ENCODE results near the gene KRTAP4-12.
"Not testable (repeated sequence)": the region's sequence is repeated elsewhere in the genome, so short reads cannot be mapped to it uniquely, and the experiment has no call there.

KRTAP4-12 gene

DNA sequence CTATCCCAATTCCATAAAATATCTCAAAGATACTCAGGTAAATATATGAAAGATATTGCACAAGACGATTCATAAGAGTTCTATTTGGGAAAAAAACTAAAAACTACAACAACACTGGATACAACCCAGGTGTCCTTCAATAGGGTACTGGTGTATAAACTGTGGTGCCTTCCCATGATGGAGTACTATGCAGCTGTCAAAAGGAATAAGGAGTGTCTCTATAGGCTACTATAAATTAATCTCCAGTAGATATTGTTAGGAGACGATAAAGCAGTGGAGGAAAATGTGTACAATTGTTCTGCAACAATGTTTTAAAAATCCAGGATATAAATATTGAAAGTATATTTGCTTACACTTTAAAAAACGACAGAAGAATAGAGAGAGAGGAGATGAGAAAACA lies 2.4 kb upstream of the KRTAP4-12 start:
- DNase-seq (ENCODE audit: low read depth in 2 of 2), result no peak

DNA sequence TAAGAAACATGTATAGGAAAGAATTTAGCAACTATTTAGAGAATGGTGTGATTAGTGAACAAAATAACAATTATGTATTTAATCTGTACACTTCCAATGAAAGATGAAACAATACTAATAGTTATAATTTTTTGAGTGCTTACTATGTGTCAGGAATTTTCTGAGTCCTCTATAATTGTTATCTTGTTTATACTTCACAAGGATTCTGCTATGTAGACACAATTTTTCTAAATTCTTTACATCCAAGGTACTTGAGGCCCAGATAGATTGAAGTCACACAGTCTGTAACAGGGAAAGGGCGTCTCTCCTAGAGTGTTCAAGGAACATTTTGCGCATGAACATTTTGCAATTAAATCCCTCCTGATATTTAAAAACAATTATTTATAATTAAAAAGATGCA lies 1.1 kb upstream of the KRTAP4-12 start:
- DNase-seq (ENCODE audit: low read depth in 2 of 2), result no peak

DNA sequence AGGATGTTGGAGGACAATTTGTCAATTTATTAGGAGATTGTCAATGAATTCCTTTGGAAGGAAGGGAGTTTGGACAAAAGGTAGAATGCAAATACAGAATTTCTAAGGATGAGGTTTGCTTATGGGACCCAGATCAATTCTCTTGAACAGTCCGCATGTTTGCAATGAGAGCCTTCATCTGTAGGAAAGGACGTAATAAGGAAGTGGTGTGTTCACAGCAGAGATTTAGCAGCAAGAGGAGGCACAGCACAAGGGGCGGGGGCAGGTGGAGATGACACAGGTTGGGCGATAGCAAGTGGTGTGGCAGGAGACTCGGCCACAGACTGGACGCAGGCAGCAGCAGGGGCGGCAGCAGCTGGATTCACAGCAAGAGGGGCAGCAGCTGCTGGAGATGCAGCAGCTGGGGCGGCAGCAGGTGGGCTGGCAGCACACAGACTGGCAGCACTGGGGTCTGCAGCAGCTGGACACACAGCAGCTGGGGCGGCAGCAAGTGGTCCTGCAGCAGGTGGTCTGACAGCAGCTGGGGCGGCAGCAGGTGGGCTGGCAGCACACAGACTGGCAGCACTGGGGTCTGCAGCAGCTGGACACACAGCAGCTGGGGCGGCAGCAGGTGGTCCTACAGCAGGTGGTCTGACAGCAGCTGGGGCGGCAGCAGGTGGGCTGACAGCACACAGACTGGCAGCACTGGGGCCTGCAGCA lies 541 bp downstream of the KRTAP4-12 start:
- not testable (repeated sequence) for DNase-seq (ENCODE audit: low read depth in 2 of 2)

DNA sequence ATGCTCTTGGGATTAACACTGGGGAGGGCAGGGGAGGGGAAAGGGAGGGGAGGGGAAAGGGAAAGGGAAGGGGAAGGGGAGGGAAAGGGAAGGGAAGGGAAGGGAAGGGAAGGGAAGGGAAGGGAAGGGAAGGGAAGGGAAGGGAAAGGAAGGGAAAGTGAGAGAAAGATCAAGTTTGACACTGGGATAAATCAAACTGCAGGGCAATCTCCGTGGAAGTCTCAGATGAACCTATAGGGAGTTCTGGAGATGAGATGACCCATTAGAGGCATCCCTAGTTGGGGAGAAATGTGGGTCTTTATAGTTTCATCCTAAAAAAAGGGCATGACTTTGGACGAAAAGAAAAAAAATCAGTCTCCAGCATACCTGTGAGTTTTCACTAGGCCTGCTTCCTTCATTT lies 2.2 kb downstream of the KRTAP4-12 start:
- DNase-seq (ENCODE audit: low read depth in 2 of 2), result no peak

DNA sequence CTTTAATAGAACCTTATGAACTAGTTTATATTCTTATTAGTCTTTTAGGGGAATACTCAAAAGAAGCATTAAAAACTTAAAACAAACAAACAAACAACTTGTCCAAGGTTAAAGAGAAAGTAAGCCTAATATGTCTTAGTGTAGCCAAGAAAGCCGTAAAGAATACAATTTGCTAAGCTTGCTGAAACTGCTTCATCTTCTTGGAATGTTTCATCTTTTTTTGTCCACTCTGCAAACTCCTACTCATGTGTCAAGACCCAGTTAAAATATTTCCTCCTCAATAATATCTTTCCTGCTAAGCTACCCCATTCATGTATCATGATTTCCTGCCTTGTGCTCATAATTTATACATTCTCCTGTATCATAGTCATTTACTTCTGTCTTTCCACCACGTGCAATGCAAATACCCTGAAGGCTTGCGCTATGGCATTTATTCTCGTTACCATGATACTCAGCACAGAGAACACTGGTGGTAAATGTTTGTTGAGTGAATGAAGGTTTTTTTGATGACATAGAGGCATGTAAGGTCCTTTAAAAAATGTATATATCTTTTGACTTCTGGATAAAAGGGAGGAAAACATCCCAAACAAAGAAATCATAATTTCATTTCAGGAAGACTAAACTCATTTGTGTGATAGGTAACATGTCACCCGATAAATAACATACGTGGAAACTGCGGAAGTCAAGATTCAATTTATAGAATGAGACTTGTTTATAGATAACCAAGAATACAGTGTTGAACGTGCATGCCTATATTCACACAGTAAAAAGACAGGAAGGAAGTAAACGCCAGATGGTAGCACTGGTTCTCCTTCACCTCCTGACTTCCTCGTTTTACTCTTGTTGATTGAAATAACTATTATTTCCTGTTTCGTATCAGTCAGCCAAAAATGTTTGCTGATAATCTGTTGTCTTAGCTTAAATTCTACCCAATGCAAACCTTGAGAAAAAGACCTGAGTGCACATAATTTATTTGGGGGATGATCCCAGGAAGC lies 4.0 kb downstream of the KRTAP4-12 start:
- DNase-seq (ENCODE audit: low read depth in 2 of 2), result not testable (repeated sequence)

- no peak for DNase-seq (ENCODE audit: low read depth in 2 of 2)
These were observed 5.3 kb downstream of the KRTAP4-12 start for GRCh38 chr17:41118721-41119120.

DNA sequence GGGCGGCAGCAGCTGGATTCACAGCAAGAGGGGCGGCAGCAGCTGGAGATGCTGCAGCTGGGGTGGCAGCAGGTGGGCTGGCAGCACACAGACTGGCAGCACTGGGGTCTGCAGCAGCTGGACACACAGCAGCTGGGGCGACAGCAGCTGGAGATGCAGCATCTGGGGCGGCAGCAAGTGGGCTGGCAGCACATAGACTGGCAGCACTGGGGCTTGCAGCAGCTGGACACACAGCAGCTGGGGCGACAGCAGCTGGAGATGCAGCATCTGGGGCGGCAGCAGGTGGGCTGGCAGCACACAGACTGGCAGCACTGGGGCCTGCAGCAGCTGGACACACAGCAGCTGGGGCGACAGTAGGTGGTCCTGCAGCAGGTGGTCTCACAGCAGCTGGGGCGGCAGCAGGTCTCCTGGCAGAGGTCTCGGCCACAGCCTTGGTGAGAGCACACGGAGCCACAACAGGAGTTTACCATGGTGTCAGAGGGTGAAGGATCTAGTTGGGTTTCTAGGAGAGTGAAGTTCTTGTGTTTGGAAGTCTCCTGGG lies 6.1 kb downstream of the KRTAP4-12 start, which contains the start of gene KRTAP4-11:
Gene KRTAP4-11, minus strand, starts transcription at position 528 of the 541 bp plus-strand sequence. Its CDS starts 58 bp downstream, at position 470.
- not testable (repeated sequence) for DNase-seq (ENCODE audit: low read depth in 2 of 2)

DNA sequence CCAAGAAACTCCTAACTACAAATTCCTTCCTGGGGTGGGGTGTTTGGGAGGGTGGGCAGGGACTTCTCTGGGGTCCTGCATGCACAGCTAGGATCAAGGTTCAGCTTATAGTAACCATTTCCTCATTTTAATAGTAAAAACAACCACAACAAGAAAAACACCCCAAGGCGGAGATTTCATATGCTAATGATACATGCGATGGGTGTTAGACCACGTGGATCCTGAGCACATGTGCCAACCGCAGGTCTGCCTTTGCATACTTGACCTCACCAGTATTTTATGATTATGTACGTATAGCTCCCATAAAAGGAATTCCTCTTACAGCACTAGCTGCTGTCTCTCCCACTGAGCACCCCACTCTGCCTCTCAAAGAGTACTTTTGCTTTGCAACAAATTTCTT lies 7.7 kb downstream of the KRTAP4-12 start:
- no peak for DNase-seq (ENCODE audit: low read depth in 2 of 2)

GRCh38 chr17:41111151-41111885 lies 12.7 kb downstream of the KRTAP4-12 start:
- DNase-seq (ENCODE audit: low read depth in 2 of 2), result no peak

- not testable (repeated sequence) for DNase-seq (ENCODE audit: low read depth in 2 of 2)
These were observed 15.1 kb downstream of the KRTAP4-12 start for GRCh38 chr17:41108728-41109386.

DNA sequence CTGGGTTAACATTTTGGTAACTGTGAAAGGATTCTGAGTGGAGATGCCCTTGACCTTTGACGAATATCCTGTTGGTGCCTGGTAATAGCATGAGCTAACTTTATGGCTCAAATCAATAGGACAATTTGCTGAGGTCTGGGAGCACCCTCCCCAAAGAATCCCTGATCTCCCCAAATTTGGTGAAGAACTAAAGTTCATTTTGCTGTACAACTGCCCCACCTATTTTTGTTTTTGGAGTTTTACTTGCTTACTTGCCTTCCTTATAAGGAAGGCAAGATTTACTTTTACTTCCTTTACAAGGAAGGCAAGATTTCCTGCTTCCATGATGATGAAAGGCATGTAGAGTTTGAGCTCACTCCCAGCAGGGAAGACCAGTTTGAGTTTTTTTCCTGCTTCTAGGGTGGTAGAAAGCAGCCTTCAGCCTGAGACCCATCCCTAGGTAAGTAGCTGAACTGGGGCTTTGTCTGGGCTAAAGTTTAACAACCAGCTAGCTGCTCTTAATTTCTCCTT lies 16.0 kb downstream of the KRTAP4-12 start:
- no peak for DNase-seq (ENCODE audit: low read depth in 2 of 2)

DNA sequence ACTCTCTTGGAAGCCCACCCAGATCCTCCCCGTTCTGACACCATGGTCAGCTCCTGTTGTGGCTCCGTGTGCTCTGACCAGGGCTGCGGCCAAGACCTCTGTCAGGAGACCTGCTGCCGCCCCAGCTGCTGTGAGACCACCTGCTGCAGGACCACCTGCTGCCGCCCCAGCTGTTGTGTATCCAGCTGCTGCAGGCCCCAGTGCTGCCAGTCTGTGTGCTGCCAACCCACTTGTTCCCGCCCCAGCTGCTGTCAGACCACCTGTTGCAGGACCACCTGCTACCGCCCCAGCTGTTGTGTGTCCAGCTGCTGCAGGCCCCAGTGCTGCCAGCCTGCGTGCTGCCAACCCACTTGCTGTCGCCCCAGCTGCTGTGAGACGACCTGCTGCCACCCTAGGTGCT lies 18.6 kb downstream of the KRTAP4-12 start, which contains the start of gene KRTAP4-9:
Gene KRTAP4-9, plus strand, starts transcription at position 43 of the 400 bp plus-strand sequence. Its CDS starts 0 bp downstream, at position 43.
- not testable (repeated sequence) for DNase-seq (ENCODE audit: low read depth in 2 of 2)

- not testable (repeated sequence) for DNase-seq (ENCODE audit: low read depth in 2 of 2)
These were observed 19.5 kb downstream of the KRTAP4-12 start for GRCh38 chr17:41104386-41105038.

- no peak for DNase-seq (ENCODE audit: low read depth in 2 of 2)
These were observed 20.1 kb downstream of the KRTAP4-12 start for GRCh38 chr17:41103896-41104295.

DNA sequence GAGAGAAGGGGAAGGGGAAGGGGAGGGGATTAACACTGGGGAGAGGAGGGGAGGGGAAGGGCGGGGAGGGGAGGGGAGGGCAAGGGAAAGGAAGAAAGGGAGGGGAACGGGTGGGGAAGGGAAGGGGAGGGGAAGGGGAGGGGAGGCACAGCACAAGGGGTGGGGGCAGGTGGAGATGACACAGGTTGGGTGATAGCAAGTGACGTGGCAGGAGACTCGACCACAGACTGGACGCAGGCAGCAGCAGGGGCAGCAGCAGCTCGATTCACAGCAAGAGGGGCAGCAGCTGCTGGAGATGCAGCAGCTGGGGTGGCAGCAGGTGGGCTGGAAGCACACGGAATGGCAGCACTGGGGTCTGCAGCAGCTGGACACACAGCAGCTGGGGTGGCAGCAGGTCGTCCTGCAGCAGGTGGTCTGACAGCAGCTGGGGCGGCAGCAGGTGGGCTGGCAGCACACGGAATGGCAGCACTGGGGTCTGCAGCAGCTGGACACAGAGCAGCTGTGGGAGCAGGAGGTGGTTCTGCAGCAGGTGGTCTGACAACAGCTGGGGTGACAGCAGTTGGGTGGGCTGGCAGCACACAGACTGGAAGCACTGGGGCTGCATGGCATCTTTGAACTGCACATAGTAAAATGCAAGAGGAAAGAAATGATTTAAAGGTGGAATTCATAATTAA lies 22.3 kb downstream of the KRTAP4-12 start, which contains the start of gene KRTAP4-16:
Gene KRTAP4-16, minus strand, starts transcription at position 624 of the 674 bp plus-strand sequence. Its CDS starts 0 bp downstream, at position 624.
- no peak for DNase-seq (ENCODE audit: low read depth in 2 of 2)

- DNase-seq (ENCODE audit: low read depth in 2 of 2), result peak; percentile 59
These were observed 24.1 kb downstream of the KRTAP4-12 start for GRCh38 chr17:41099682-41100480.

- no peak for DNase-seq (ENCODE audit: low read depth in 2 of 2)
These were observed 25.5 kb downstream of the KRTAP4-12 start for GRCh38 chr17:41098481-41098880.

DNA sequence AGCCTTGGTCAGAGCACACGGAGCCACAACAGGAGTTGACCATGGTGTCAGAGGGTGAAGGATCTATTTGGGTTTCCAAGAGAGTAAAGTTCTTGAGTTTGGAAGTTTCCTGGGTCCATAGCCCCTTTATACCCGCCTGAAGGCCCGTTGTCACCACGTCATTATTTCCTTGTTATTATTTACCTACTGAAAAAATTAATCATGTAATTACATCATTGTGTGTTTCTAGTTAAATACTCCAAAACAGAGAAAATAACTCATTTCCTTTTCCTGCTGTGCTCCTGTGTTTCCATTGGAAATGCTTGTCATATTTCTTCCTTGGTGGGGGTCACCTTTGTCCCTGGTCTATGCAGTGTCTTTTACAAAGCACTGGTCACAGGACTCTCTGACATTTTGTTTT lies 25.9 kb downstream of the KRTAP4-12 start, which contains the start of gene KRTAP4-8:
Gene KRTAP4-8, minus strand, starts transcription at position 101 of the 400 bp plus-strand sequence. Its CDS starts 58 bp downstream, at position 43.
- no peak for DNase-seq (ENCODE audit: low read depth in 2 of 2)
